DMS153 treated with DMSO at 0.1 percent for 48 hours (cell line): ENCODE measurements around the gene PCSK1N.

ENCODE experiments used
- DNase-seq: peaks from one replicate; lab custom pipeline; 2025; ENCODE audit not compliant: unreplicated experiment; lab: John Stamatoyannopoulos, UW

Gene PCSK1N

DNA sequence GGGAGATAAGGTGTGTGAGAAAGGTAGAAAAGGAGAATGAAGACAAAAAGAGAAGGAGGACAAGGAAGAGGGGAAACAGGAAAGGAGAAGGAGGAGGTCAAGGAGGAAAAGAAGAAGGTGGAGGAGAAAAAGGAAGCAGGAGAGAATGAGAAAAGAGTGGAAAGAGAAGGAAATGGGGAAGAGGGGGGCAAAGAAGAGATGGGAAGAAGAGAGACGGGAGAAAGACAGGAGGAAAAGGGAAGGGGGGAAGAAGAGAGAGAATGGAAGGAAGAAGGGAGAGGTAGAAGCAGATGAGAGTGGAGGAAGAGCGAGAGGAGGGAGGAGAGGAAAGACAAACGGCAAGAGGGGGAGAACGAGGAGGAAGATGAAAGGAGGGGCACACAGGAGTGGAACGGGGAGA lies 44.9 kb downstream of the PCSK1N start:
- DNase-seq = no peak

DNA sequence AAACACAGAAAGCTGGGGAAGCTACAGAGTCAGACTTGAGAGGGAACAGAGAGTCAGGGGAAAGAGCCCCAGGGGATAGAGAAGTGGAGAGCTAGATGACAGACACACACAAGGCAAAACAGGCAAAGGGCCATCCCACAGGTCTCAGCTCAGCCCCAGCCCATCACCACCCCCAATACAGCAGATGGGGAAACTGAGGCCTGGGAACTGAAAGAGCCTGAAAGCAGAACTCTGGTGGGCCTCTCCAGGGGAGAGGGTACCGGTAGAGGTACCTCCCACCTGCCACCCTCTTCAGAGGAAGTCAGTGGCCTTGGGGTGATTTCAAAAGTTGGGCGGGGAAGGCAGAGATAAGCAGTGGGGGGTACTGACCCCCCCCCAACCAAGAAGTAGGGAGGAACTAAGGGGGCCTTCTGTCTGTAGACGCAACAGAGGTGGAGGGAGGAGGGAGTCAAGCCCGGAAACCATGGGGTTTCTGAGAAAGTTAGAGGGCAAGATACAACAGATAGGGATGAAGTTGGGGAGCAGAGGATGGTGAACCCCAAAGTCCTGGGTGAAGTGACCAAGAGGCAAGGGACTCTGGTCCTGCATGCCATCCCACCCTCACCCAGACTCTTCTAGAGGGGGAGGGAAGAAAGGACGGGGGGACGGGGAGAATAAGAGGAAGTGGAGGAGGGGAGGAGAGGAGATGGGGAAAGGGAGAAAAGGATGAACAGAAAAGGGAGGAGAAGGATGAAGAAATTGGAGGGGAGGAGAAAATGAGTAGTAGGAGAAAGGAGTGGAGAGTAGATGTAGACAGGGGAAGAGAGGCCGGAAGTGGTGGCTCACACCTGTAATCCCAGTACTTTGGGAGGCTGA lies 45.8 kb downstream of the PCSK1N start:
- no peak for DNase-seq

GRCh38 chrX:48787505-48788443 lies 47.6 kb downstream of the PCSK1N start:
- no peak for DNase-seq

DNA sequence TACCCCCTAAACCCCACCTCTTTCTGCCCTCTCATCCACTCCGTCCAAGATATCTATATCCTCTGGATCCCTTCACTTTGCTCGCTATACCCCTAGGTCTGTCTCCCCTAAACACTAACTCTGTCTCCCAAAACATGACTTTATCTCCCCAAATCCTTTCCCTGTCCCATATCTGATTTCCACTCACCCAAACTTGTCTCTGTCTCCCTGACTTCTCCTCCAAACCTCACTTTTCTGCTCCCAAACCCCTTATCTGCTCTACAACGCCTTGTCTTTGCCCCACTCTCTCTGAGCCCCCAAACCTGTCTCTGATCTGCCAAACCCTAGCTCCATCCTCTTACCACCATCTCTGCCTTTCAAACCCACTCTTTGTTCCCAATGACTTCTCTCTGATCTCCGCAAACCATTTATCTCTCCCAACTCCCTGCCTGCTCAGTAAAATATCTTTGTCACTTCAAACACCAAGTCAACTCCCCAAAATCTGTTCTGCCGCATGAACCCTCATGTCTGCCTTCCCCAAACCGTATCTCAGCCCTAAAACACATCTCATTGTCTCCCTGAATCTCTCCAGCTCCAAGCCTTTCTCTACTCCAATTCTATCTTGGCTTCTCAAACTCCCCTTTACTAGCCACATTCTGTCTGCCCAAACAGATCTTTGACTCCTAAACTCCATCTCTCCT lies 48.4 kb downstream of the PCSK1N start:
- no peak for DNase-seq

GRCh38 chrX:48786341-48786800 lies 49.0 kb downstream of the PCSK1N start, which contains the start of gene GATA1:
GATA1 (plus strand) TSS chrX:48786590; CDS start chrX:48791110, 4,520 bp downstream.
- DNase-seq = no peak

- DNase-seq = no peak
Observed at GRCh38 chrX:48785540-48786214, 49.7 kb downstream of the PCSK1N start.

DNA sequence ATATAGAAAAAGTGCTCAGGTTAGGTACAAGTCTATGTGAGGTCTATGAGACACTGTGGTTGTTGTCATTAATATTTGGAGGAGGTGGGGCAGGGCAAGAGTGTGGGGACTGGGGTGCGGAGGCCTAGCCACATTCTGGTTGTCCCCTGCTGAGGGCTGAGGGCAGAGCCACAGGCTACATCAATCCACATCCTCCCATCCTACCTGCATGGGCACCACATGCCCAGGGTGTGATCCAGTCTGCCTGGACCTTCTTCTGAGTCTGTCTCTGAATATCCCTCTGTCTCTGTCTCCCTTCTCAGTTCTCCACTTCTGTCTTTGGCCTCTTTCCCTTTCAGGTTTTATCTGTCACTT lies 50.2 kb downstream of the PCSK1N start:
- no peak for DNase-seq

DNA sequence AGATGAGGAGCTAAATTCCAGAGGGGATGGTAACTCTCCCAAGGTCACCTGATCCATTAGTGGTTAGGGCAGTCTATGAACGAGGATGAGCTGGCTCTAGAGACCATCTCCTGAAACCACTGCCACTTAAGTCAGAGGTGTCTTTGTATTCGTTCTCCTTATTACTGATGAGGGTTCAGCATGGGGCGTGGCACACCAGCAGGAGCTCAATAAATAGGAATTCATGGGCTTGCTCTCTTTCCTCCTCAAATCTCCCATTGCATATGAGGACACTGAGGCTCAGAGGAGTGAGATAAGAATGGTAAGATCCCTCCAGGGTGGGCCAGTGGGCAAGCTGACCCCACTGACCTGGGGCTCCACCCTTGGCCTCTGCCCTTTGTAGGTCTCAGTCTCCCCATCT lies 50.7 kb downstream of the PCSK1N start:
- no peak for DNase-seq

- DNase-seq = no peak
Observed at GRCh38 chrX:48782795-48783194, 52.6 kb downstream of the PCSK1N start.

GRCh38 chrX:48782216-48782615 lies 53.2 kb downstream of the PCSK1N start:
- no peak for DNase-seq

- no peak for DNase-seq
Observed at GRCh38 chrX:48781705-48782104, 53.7 kb downstream of the PCSK1N start.
